Activated effector memory CD4-positive, alpha-beta T cell treated with anti-CD3 and anti-CD28 coated beads, Interleukin-2, amount 50 U/mL, for 16 hours (primary cell): ENCODE results near the gene RHEX.

Experiments
- DNase-seq: peaks from one replicate; pipeline ENCODE4 v3.0.0-alpha.2; 2020

RHEX gene

GRCh38 chr1:206052919-206053610 is at the start of gene RHEX:
RHEX (plus strand) TSS chr1:206053173; CDS start chr1:206097829, 44,656 bp downstream.
- DNase-seq: peak; percentile 70

GRCh38 chr1:206003854-206004800 is 48.8 kb upstream of the RHEX start:
- no peak for DNase-seq

GRCh38 chr1:206004826-206005225 is 48.1 kb upstream of the RHEX start:
- DNase-seq: no peak

GRCh38 chr1:206005234-206005633 is 47.7 kb upstream of the RHEX start:
- no peak for DNase-seq

GRCh38 chr1:206005778-206006180 is 47.2 kb upstream of the RHEX start:
- no peak for DNase-seq

- no peak for DNase-seq
These were observed 46.0 kb upstream of the RHEX start for GRCh38 chr1:206006946-206007345.

GRCh38 chr1:206010060-206010459 is 42.9 kb upstream of the RHEX start:
- DNase-seq: no peak

GRCh38 chr1:206011057-206011456 is 41.9 kb upstream of the RHEX start:
- DNase-seq: no peak

- DNase-seq: no peak
These were observed 40.7 kb upstream of the RHEX start for GRCh38 chr1:206012086-206012859.

GRCh38 chr1:206013026-206013795 is 39.8 kb upstream of the RHEX start:
- no peak for DNase-seq

GRCh38 chr1:206014601-206015000 is 38.4 kb upstream of the RHEX start:
- DNase-seq: no peak

GRCh38 chr1:206015071-206015470 is 37.9 kb upstream of the RHEX start:
- no peak for DNase-seq

- no peak for DNase-seq
These were observed 32.5 kb upstream of the RHEX start for GRCh38 chr1:206020393-206021007.

- DNase-seq: no peak
These were observed 31.9 kb upstream of the RHEX start for GRCh38 chr1:206021008-206021625.

GRCh38 chr1:206021626-206022365 is 31.2 kb upstream of the RHEX start:
- no peak for DNase-seq

GRCh38 chr1:206022766-206023165 is 30.2 kb upstream of the RHEX start:
- no peak for DNase-seq

- DNase-seq: no peak
These were observed 29.3 kb upstream of the RHEX start, which contains the start of gene CTSE for GRCh38 chr1:206023695-206024094. CTSE (minus strand) TSS chr1:206023895; CDS start chr1:206023791, 104 bp downstream.

- DNase-seq: no peak
These were observed 27.6 kb upstream of the RHEX start for GRCh38 chr1:206025283-206025820.

GRCh38 chr1:206029484-206029883 is 23.5 kb upstream of the RHEX start:
- no peak for DNase-seq

GRCh38 chr1:206030191-206030590 is 22.8 kb upstream of the RHEX start:
- DNase-seq: no peak
